IMR-90 (cell line): ENCODE data around the gene SLC6A15. TPM values are rescaled to one million over a fixed set of nuclear protein-coding genes. Genes with fewer than 3 reads are reported as not detected.

Experiments
- ATAC-seq: fragments of 200-7000 bp; cut with Tn5 transposase; 2 replicates; pipeline ENCODE4 v1.9.1; 2020; ENCODE audit warnings: low read depth, mild to moderate bottlenecking, moderate library complexity
- BruUV-seq: library from RNA; stranded (reverse); fragments of 400-500 nt; replicated peaks from 2 replicates; lab custom pipeline; 2021; lab: Mats Ljungman, UMichigan
- CTCF ChIA-PET: fragments of 300-600 bp; formaldehyde crosslinking; extraction: SDS; loops from one replicate; lab custom pipeline; 2021; ENCODE audit warnings: antibody characterized with exemption; lab: Yijun Ruan, JAX
- POLR2A ChIA-PET: fragments of 300-600 bp; sonication (Branson Sonifier 250); formaldehyde crosslinking; loops from one replicate; lab custom pipeline; 2022; ENCODE audit warnings: antibody characterized with exemption; ENCODE audit not compliant: unreplicated experiment; lab: Charles Lee
- DNase-seq: peaks from one replicate; pipeline ENCODE4 v3.0.0; 2013
- H2AFZ ChIP-seq: replicated peaks from 2 replicates; pipeline ENCODE3; 2013; ENCODE audit warnings: low read length, mild to moderate bottlenecking; ENCODE audit not compliant: poor library complexity
- H2AK5ac ChIP-seq: 2 replicates; pipeline ENCODE4 v1.6.1; 2013; ENCODE audit warnings: low read depth, low read length, inconsistent platforms
- H2AK9ac ChIP-seq: replicated peaks from 2 replicates; pipeline ENCODE3; 2013; ENCODE audit warnings: mild to moderate bottlenecking, low read depth, low read length, moderate library complexity; ENCODE audit not compliant: poor library complexity
- H2BK120ac ChIP-seq: 2 replicates; pipeline ENCODE4 v1.6.1; 2013; ENCODE audit warnings: low read depth, low read length, inconsistent platforms
- H2BK15ac ChIP-seq: 3 replicates; pipeline ENCODE4 v1.6.1; 2013; ENCODE audit warnings: low read depth, low read length, inconsistent platforms
- H2BK20ac ChIP-seq: 2 replicates; pipeline ENCODE4 v1.6.1; 2013; ENCODE audit warnings: low read depth, mild to moderate bottlenecking, inconsistent platforms, low read length, moderate library complexity
- H2BK5ac ChIP-seq: 2 replicates; pipeline ENCODE4 v1.6.1; 2013; ENCODE audit warnings: mild to moderate bottlenecking, low read depth, low read length, inconsistent platforms; ENCODE audit not compliant: poor library complexity, severe bottlenecking
- H3K14ac ChIP-seq: replicated peaks from 2 replicates; pipeline ENCODE4 v1.6.1; 2013; ENCODE audit warnings: low read depth, low read length, inconsistent platforms
- H3K18ac ChIP-seq: 2 replicates; pipeline ENCODE4 v1.6.1; 2013; ENCODE audit warnings: low read depth, low read length, control low read depth
- H3K23ac ChIP-seq: 2 replicates; pipeline ENCODE4 v1.6.1; 2013; ENCODE audit warnings: low read depth, low read length, inconsistent platforms
- H3K27ac ChIP-seq: 2 replicates; pipeline ENCODE4 v1.5.1; 2013; ENCODE audit warnings: mild to moderate bottlenecking, control low read depth, low read length; ENCODE audit not compliant: insufficient read depth
- H3K27me3 ChIP-seq: 2 replicates; pipeline ENCODE4 v1.6.1; 2013; ENCODE audit warnings: low read length; ENCODE audit not compliant: control insufficient read depth, insufficient read depth
- H3K36me3 ChIP-seq: 2 replicates; pipeline ENCODE4 v1.6.1; 2013; ENCODE audit warnings: low read length, mixed read lengths; ENCODE audit not compliant: control insufficient read depth, insufficient read depth
- H3K4ac ChIP-seq: 2 replicates; pipeline ENCODE4 v1.6.1; 2013; ENCODE audit warnings: low read depth, low read length, inconsistent platforms
- H3K4me1 ChIP-seq: 2 replicates; pipeline ENCODE4 v1.6.1; 2013; ENCODE audit warnings: low read length, mixed read lengths; ENCODE audit not compliant: control insufficient read depth, insufficient read depth
- H3K4me2 ChIP-seq: 2 replicates; pipeline ENCODE4 v1.6.1; 2013; ENCODE audit warnings: low read depth, mild to moderate bottlenecking, control low read depth, low read length, moderate library complexity
- H3K4me3 ChIP-seq: 2 replicates; pipeline ENCODE4 v1.5.1; 2013; ENCODE audit warnings: low read depth, mild to moderate bottlenecking, control low read depth, low read length, moderate library complexity; ENCODE audit not compliant: insufficient read depth
- H3K56ac ChIP-seq: 2 replicates; pipeline ENCODE4 v1.6.1; 2013; ENCODE audit warnings: low read length, inconsistent platforms; ENCODE audit not compliant: insufficient read depth; ENCODE audit errors: extremely low read depth
- H3K79me1 ChIP-seq, 2 experiments: 2 replicates each; pipeline ENCODE4 v1.6.1; 2013; ENCODE audit warnings: low read length in 2 of 2, inconsistent platforms in 1 of 2, low read depth in 1 of 2
- H3K9ac ChIP-seq: 2 replicates; pipeline ENCODE4 v1.6.1; 2013; ENCODE audit warnings: low read depth, low read length, control low read depth
- H3K9me1 ChIP-seq: 2 replicates; pipeline ENCODE4 v1.6.1; 2013; ENCODE audit warnings: low read length, inconsistent platforms; ENCODE audit not compliant: insufficient read depth
- H3K9me3 ChIP-seq: 2 replicates; pipeline ENCODE4 v1.6.1; 2013; ENCODE audit warnings: low read length; ENCODE audit not compliant: control insufficient read depth, insufficient read depth
- H4K20me1 ChIP-seq: 2 replicates; pipeline ENCODE4 v1.6.1; 2013; ENCODE audit warnings: low read length, inconsistent platforms; ENCODE audit not compliant: insufficient read depth
- H4K5ac ChIP-seq: 2 replicates; pipeline ENCODE4 v1.6.1; 2013; ENCODE audit warnings: mild to moderate bottlenecking, low read depth, low read length, control low read depth
- H4K8ac ChIP-seq, 2 experiments: 2 replicates each; pipeline ENCODE4 v1.6.1; 2013; ENCODE audit warnings: low read depth in 2 of 2, low read length in 2 of 2, control low read depth in 1 of 2, inconsistent platforms in 1 of 2
- H4K91ac ChIP-seq: 2 replicates; pipeline ENCODE4 v1.6.1; 2013; ENCODE audit warnings: low read depth, low read length, inconsistent platforms; ENCODE audit not compliant: insufficient read depth
- BHLHE40 ChIP-seq: fragments of 150-350 bp; IDR thresholded peaks from 2 replicates; pipeline ENCODE4 v1.6.1; 2016; ENCODE audit warnings: mild to moderate bottlenecking, low read depth, low read length
- CEBPB ChIP-seq: IDR thresholded peaks from 2 replicates; pipeline ENCODE4 v1.6.1; 2012; ENCODE audit warnings: low read depth, low read length, improper control_type of control experiment
- CHD1 ChIP-seq: IDR thresholded peaks from 2 replicates; pipeline ENCODE4 v1.6.1; 2012; ENCODE audit warnings: low read depth, low read length, improper control_type of control experiment
- CTCF ChIP-seq: conservative IDR thresholded peaks from 2 replicates; pipeline ENCODE4 v1.5.1; 2012; ENCODE audit warnings: mild to moderate bottlenecking, low read depth, low read length, improper control_type of control experiment
- FOS ChIP-seq: fragments of 150-350 bp; IDR thresholded peaks from 2 replicates; pipeline ENCODE4 v1.6.1; 2016; ENCODE audit warnings: low read depth, low read length
- MAFK ChIP-seq: IDR thresholded peaks from 2 replicates; pipeline ENCODE4 v1.6.1; 2012; ENCODE audit warnings: low read depth, low read length, improper control_type of control experiment
- MAZ ChIP-seq: IDR thresholded peaks from 2 replicates; pipeline ENCODE4 v1.6.1; 2012; ENCODE audit warnings: low read depth, mild to moderate bottlenecking, low read length, improper control_type of control experiment, moderate library complexity, borderline replicate concordance
- MXI1 ChIP-seq: IDR thresholded peaks from 2 replicates; pipeline ENCODE4 v1.6.1; 2012; ENCODE audit warnings: low read depth, mild to moderate bottlenecking, low read length, moderate library complexity, borderline replicate concordance
- POLR2A ChIP-seq: IDR thresholded peaks from 2 replicates; pipeline ENCODE4 v1.6.1; 2012; ENCODE audit warnings: mild to moderate bottlenecking, low read depth, low read length
- RCOR1 ChIP-seq: IDR thresholded peaks from 2 replicates; pipeline ENCODE4 v1.6.1; 2012; ENCODE audit warnings: mild to moderate bottlenecking, low read length, improper control_type of control experiment; ENCODE audit not compliant: insufficient replicate concordance
- RFX5 ChIP-seq: IDR thresholded peaks from 2 replicates; pipeline ENCODE4 v1.8.0; 2012; ENCODE audit warnings: low read depth, mild to moderate bottlenecking, low read length, moderate library complexity
- SMC3 ChIP-seq: fragments of 150-350 bp; IDR thresholded peaks from 2 replicates; pipeline ENCODE4 v1.6.1; 2016; ENCODE audit warnings: low read depth, mild to moderate bottlenecking, antibody characterized with exemption, low read length, moderate library complexity
- WGBS, 2 experiments: methylation state at CpG; one replicate each; pipeline versions ENCODE4 v1.1.5 to v1.1.7; 2013; ENCODE audit warnings: missing lambda C conversion rate in 2 of 2; ENCODE audit not compliant: insufficient read length in 1 of 2; ENCODE audit errors: extremely low coverage in 2 of 2; 5-methylcytosine and 5-hydroxymethylcytosine counted together
- dilution Hi-C: fragments of 300-500 bp; cut with HindIII; formaldehyde crosslinking; loops from one replicate; pipeline ENCODE4 v1.14.3; 2018; ENCODE audit warnings: low sequenced_read_pairs; ENCODE audit not compliant: unreplicated experiment
- in situ Hi-C: fragments of 300-500 bp; cut with MboI; formaldehyde crosslinking; loops from 3 replicates; pipeline ENCODE4 v1.14.3; 2019; ENCODE audit warnings: low sequenced_read_pairs, inconsistent platforms, mixed read lengths
- intact Hi-C: fragments of 100-400 bp; cut with micrococcal nuclease; formaldehyde crosslinking; loops from 2 replicates; pipeline ENCODE4 v1.10.0; 2022
- polyA plus RNA-seq, 3 experiments: library from polyadenylated mRNA; depleted of rRNA; stranded (reverse); fragments of >200 nt; gene quantifications; 2 replicates each; pipeline ENCODE4 v1.2.3, GENCODE V29; 2012; ENCODE audit warnings: low replicate concordance in 1 of 3
- total RNA-seq: library from RNA; depleted of rRNA; stranded (reverse); fragments of >200 nt; gene quantifications from 2 replicates; pipeline ENCODE4 v1.2.3, GENCODE V29; 2012
- TF ChIP-seq, protein P1 (sequence below): fragments of 150-350 bp; IDR thresholded peaks from 2 replicates; pipeline ENCODE4 v1.6.1; 2016; ENCODE audit warnings: low read depth, mild to moderate bottlenecking, low read length, moderate library complexity, borderline replicate concordance

SLC6A15 gene
- total and polyA plus RNA-seq, 2 of the 4 experiments (the other 2 are of a cell fraction): 0.32 to 0.72 TPM

DNA sequence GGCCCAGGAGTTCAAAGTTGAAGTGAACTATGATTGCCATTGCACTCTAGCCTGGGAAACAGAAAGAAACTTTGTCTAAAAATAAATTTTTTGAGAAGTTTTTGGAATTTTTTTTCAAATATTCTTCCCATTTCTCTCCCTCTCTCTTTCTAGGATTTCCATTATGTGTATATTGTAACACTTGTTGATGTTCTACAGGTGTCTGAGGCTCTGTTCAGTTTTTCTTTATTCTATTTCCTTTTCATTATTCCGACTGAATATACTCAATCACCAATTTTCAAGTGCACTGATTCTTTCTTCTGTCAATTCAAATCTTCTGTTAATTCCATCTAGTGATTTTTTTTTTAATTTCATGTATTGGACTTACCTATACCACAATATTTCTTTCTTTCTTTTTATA, 48.3 kb upstream of the SLC6A15 start:
- peaks cover 3% of the 10 kb centered on the region; the same call in 1 of the 2 replicates for H3K27me3 ChIP-seq
- CTCF ChIA-PET: no interaction called here
- POLR2A ChIA-PET: no interaction called here
- no peak overlapping the region for H3K18ac ChIP-seq
- H3K14ac ChIP-seq: no peak overlapping the region
- no peak overlapping the region for H3K4me2 ChIP-seq
- BruUV-seq: no TSS peak
- H2BK20ac ChIP-seq: no peak overlapping the region
- no peak overlapping the region for H2AFZ ChIP-seq
- no peaks in the 10 kb centered on the region for H4K20me1 ChIP-seq
- no peak overlapping the region for H3K4me3 ChIP-seq
- H3K9me1 ChIP-seq: no peaks in the 10 kb centered on the region
- no peaks in the 10 kb centered on the region for H3K36me3 ChIP-seq
- intact Hi-C loops (no loop called here), dilution Hi-C loops (no loop called here), in situ Hi-C loops (no loop called here)
- H4K5ac ChIP-seq: no peak overlapping the region
- ATAC-seq (no peak), DNase-seq (no peak)
- H4K8ac ChIP-seq: no peak overlapping the region
- no peaks in the 10 kb centered on the region for H3K9me3 ChIP-seq
- no peak overlapping the region for H2AK9ac ChIP-seq
- no peak overlapping the region for H2BK5ac ChIP-seq
- TF ChIP-seq MXI1 (no peak), BHLHE40 (no peak), MAFK (no peak), CHD1 (no peak), SMC3 (no peak), MAZ (no peak), POLR2A (no peak), RCOR1 (no peak), RFX5 (no peak), FOS (no peak), CEBPB (no peak), CTCF (no peak)
- TF ChIP-seq, protein P1, sequence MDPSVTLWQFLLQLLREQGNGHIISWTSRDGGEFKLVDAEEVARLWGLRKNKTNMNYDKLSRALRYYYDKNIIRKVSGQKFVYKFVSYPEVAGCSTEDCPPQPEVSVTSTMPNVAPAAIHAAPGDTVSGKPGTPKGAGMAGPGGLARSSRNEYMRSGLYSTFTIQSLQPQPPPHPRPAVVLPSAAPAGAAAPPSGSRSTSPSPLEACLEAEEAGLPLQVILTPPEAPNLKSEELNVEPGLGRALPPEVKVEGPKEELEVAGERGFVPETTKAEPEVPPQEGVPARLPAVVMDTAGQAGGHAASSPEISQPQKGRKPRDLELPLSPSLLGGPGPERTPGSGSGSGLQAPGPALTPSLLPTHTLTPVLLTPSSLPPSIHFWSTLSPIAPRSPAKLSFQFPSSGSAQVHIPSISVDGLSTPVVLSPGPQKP: no peak
- H3K4ac ChIP-seq: no peak overlapping the region
- H3K27ac ChIP-seq: no peak overlapping the region
- no peak overlapping the region for H3K56ac ChIP-seq
- H3K23ac ChIP-seq: no peak overlapping the region
- no CpG with 5 or more reads among the region's 1 CpG for WGBS, 2 experiments
- H3K79me1 ChIP-seq: no peaks in the 10 kb centered on the region
- no peak overlapping the region for H2AK5ac ChIP-seq
- no peak overlapping the region for H4K91ac ChIP-seq
- no peak overlapping the region for H2BK15ac ChIP-seq
- no peak overlapping the region for H2BK120ac ChIP-seq
- no peaks in the 10 kb centered on the region for H3K4me1 ChIP-seq
- H3K9ac ChIP-seq: no peak overlapping the region
